Panc1 (cell line): ENCODE measurements around the gene ATF5.

Experiments used
- POLR2AphosphoS5 ChIP-seq: IDR thresholded peaks from 2 replicates; pipeline ENCODE4 v1.6.1; 2012; ENCODE audit warnings: mild to moderate bottlenecking, low read depth, low read length, moderate library complexity
- REST ChIP-seq, 2 experiments: IDR thresholded peaks; 2 replicates each; pipeline ENCODE4 v1.6.1; 2011 to 2012; ENCODE audit warnings: low read depth in 2 of 2, control low read depth in 1 of 2, low read length in 1 of 2, mild to moderate bottlenecking in 1 of 2, moderate library complexity in 1 of 2; ENCODE audit not compliant: insufficient read depth in 1 of 2
- TF ChIP-seq, protein P1 (sequence below): fragments of 450-650 bp; IDR thresholded peaks from 2 replicates; pipeline ENCODE4 v1.5.1; 2017; ENCODE audit warnings: mild to moderate bottlenecking

GRCh38 chr19:49981603-49982593 is 52.9 kb downstream of the ATF5 start:
- TF ChIP-seq, protein P1, sequence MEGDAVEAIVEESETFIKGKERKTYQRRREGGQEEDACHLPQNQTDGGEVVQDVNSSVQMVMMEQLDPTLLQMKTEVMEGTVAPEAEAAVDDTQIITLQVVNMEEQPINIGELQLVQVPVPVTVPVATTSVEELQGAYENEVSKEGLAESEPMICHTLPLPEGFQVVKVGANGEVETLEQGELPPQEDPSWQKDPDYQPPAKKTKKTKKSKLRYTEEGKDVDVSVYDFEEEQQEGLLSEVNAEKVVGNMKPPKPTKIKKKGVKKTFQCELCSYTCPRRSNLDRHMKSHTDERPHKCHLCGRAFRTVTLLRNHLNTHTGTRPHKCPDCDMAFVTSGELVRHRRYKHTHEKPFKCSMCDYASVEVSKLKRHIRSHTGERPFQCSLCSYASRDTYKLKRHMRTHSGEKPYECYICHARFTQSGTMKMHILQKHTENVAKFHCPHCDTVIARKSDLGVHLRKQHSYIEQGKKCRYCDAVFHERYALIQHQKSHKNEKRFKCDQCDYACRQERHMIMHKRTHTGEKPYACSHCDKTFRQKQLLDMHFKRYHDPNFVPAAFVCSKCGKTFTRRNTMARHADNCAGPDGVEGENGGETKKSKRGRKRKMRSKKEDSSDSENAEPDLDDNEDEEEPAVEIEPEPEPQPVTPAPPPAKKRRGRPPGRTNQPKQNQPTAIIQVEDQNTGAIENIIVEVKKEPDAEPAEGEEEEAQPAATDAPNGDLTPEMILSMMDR = no peak
- TF ChIP-seq REST (IDR thresholded peaks at IDR 0.05; ENCODE audit: insufficient read depth in 1 of 2, low read depth in 2 of 2, low read length in 1 of 2) (no peak), POLR2AphosphoS5 (no peak)
